HG02610 (cell line): ENCODE measurements around the gene IGF2R.
A peak's percentile ranks its signal among the peaks of the same experiment; 100 is the strongest.

Experiments
- ATAC-seq: cut with Tn5 transposase; IDR thresholded peaks from one replicate; pipeline ENCODE4 v1.9.1; 2021; ENCODE audit warnings: mild to moderate bottlenecking, moderate library complexity; ENCODE audit not compliant: unreplicated experiment

The IGF2R gene

DNA sequence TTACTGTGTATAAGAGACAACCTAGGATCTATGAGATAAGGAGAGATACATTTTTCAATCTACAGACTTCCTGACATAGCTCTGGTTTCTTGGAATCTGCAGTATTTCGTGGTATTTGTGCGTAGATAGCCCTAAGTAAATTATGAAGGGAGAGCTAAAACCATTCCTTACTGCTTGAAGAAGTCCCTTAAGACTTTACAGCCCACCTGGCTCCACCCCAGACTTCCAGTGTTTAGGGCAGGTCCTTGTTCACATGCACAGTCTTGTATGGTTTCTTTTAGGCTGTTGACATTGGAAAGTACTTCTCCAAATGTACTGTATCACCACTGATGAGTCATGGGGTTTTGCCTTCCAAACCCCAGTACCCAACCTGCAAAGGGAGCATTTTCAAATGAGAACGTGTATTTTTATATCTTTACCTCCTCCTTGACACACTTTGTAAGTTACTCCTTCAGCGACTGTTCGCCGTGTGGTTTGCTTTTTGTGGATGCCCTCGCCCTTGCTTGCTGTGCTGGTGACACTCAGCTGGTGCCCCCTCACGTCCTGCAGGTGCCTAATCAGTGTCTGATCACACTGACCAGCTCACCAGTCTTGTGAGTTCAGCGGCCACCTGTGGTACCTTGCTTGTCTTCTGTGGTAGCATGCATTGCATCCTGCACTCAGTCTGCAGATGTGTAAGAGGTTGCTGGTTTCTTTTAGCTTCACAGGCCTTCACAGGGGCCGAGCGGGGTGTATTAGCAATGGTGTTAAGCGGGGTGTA is 73.3 kb downstream of the IGF2R start:
- no peak for ATAC-seq

DNA sequence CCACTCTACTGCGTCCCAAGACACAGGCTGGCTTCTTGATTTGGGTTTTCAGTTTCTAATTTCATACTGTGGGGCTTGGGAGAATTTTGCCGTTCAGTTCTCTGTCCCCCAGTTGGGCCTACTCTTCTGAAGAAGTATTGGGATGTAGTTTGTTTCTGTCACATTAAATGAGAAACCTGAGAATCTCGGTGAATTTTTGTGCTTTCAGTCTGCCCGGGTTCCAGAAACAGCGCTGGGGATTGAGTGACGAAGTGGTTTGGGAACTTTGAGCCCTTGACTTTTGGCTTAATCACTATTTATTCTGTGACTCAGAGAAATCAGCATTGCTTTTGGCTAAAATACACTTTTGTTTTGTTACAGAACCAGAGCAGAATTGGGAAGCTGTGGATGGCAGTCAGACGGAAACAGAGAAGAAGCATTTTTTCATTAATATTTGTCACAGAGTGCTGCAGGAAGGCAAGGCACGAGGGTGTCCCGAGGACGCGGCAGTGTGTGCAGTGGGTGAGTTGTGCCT is 74.0 kb downstream of the IGF2R start:
- no peak for ATAC-seq

DNA sequence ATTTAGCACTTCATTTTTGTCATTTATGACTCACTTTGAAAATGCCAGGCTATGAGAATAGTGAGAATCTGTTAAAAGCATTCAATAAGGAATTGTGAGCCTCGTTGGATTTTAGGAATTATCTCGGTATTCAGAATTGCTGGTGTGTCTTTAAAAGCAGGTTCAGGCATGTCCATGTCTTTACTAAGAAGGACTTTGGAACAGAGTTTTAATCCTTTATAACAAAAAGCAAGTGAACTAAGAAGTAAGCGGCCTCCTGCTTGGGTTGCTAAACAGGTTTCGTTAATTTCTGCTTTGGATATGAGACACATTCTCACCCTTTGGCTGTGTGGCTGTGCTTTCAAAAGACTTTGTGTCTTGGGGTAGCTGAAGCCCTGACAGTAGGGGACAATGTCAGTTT is 74.9 kb downstream of the IGF2R start:
- no peak for ATAC-seq

DNA sequence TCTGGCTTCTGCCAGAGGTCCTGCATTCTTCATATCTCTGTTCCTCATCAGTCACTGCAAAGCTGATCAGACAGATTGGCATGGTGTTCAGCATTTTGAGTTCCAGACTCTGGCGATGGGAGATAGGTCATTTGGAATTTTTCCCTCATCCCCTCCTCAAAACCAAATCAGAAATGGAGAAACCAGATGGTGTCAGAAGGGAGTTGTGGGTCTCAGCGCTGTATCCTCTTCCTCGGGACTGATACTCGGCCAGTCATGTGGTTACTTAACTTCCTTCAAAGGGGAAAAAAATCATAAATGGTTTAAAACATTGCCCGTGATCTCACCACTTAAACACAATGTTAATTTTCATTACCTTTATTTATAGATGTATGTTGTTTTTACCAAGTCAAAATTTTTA is 75.8 kb downstream of the IGF2R start:
- no peak for ATAC-seq

- no peak for ATAC-seq
Observed at GRCh38 chr6:160048471-160048870, 79.6 kb downstream of the IGF2R start.

DNA sequence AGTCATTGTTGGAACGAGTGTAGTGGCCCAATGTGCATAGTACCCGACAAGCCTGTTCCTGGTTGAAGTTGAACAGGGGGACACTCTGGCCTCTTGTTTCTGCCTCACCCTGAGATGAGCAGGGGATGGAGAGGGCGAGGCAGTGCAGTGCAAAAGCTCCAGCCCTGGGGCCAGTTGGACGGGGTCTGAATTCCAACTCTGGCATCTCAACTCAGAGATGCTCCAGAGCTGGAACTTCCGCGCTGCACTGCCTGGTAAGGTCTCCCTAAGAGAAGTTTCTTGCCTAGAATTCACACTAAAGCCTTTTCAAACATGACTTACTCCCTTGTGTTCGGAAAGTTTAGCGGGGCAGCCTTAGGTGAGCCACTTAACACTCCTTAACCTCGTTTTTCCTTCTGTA is 80.5 kb downstream of the IGF2R start:
- no peak for ATAC-seq

- no peak for ATAC-seq
Observed at GRCh38 chr6:160050022-160050421, 81.1 kb downstream of the IGF2R start.

- ATAC-seq = no peak
Observed at GRCh38 chr6:160051390-160051789, 82.5 kb downstream of the IGF2R start.

DNA sequence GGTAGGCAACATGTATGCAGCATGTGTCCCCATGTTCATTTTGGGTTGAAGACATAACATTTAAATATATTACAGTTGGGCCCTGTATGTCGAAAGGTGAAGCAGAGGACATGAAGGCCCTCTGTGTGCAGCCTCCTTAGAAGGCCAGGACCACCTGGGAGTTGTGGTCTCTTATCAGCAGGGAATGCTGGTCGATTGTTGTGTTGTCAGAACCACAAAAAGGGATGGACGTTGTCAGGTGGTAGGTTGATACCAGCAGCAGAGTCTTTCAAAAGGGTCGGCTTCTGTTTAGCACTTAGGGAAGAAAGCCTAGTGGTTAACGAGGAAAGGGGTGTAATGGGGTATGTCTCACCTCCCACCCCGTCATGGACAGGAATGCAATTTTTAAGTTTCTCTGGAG is 85.4 kb downstream of the IGF2R start:
- ATAC-seq = no peak

GRCh38 chr6:160054913-160055312 is 86.0 kb downstream of the IGF2R start:
- no peak for ATAC-seq

- ATAC-seq = no peak
Observed at GRCh38 chr6:160055378-160055777, 86.5 kb downstream of the IGF2R start.

DNA sequence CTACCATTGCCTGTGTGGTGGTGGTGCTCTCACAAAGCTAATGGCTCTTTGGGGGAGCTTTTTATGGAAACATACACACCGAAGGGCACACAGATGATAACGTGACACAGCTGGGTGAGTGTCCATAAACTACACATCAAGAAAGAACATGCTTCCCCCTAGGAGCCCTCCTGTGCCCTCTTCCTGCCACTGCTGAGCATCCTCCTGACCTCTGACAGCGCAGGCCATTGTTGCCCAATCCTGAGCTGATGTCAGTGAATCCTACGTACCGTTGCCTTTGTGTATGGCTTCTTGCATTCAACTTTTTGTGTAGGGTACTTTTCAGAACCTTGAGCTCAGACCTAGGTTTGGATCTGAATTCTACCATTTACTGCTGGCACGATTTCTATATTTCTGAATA is 86.9 kb downstream of the IGF2R start:
- ATAC-seq = no peak

- no peak for ATAC-seq
Observed at GRCh38 chr6:160057080-160057479, 88.2 kb downstream of the IGF2R start.

GRCh38 chr6:160058603-160059215 is 89.8 kb downstream of the IGF2R start:
- ATAC-seq = no peak

- ATAC-seq = no peak
Observed at GRCh38 chr6:160060221-160060620, 91.3 kb downstream of the IGF2R start.

GRCh38 chr6:160060920-160061447 is 92.1 kb downstream of the IGF2R start:
- no peak for ATAC-seq

- no peak for ATAC-seq
Observed at GRCh38 chr6:160063771-160064413, 95.0 kb downstream of the IGF2R start.

- ATAC-seq = no peak
Observed at GRCh38 chr6:160065200-160065599, 96.3 kb downstream of the IGF2R start.

DNA sequence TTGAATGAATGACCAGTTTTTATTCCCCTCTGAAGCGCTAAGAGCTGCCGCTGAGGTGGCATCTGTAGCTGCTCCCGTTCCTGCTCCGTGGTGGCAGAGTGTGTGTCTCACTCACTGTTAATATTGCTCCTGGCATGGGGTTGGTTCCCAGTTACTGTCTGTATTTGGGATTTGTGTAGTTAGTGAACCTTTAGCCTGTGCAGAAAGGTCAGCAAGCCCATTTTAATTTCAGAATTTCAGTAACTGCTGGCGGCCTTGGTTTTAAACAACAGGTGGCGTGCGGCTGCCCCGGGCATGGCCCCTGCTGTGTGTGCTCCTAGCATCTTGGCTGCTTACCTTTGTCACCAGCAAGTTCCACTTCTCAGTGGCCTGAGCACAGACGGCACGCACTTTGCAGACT is 98.7 kb downstream of the IGF2R start:
- ATAC-seq = no peak

GRCh38 chr6:160068346-160068745 is 99.5 kb downstream of the IGF2R start:
- ATAC-seq = no peak

DNA sequence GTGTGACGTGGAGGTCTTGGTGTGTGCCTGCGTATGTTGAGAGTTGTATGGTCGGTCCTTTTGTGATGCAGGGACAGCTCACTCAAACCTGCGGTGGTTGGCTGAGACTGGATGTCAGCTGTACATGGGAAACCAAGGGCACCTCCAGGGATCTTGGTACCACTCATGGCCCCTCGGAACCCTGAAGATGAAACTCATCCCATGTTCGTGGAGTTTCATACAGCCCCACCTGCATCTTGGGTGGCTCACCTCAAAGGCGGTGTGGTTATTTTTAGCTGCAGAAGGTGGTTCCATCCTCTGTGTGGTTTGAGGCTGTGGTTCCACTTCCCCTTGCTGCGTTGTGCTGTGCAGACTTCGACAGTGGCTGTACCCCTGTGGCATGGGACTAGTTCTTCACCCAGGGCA is 100.2 kb downstream of the IGF2R start:
- peak; percentile 95 for ATAC-seq

GRCh38 chr6:160069459-160069858 is 100.6 kb downstream of the IGF2R start:
- no peak for ATAC-seq
